Aorta (tissue), 5 donors: ENCODE data around the gene MCM3. TPM values are rescaled to one million over a fixed set of nuclear protein-coding genes. Genes with fewer than 3 reads are reported as not detected.

Experiments
- ATAC-seq: fragments of 200-7000 bp; cut with Tn5 transposase; one replicate; pipeline ENCODE4 v1.9.1; 2022; ENCODE audit warnings: moderate library complexity; ENCODE audit not compliant: low FRiP score
- DNase-seq, 2 donors: peaks; one replicate each; pipeline ENCODE4 v3.0.0-alpha.2; 2020
- H3K27ac ChIP-seq, 2 donors: one replicate each; pipeline ENCODE4 v1.5.1; 2013; ENCODE audit warnings: low read length in 2 of 2, mild to moderate bottlenecking in 2 of 2, moderate library complexity in 2 of 2, control low read depth in 1 of 2, inconsistent platforms in 1 of 2, low read depth in 1 of 2
- H3K27me3 ChIP-seq, 2 donors: one replicate each; pipeline ENCODE4 v1.6.1; 2013; ENCODE audit warnings: control low read depth in 1 of 2, low read length in 1 of 2, mild to moderate bottlenecking in 1 of 2, moderate library complexity in 1 of 2; ENCODE audit not compliant: insufficient read depth in 2 of 2, control insufficient read depth in 1 of 2
- H3K36me3 ChIP-seq, 2 donors: one replicate each; pipeline ENCODE4 v1.6.1; 2013; ENCODE audit warnings: control low read depth in 1 of 2, low read length in 1 of 2, mild to moderate bottlenecking in 1 of 2; ENCODE audit not compliant: insufficient read depth in 2 of 2, control insufficient read depth in 1 of 2
- H3K4me1 ChIP-seq, 2 donors: one replicate each; pipeline ENCODE4 v1.6.1; 2013; ENCODE audit warnings: low read length in 2 of 2, control low read depth in 1 of 2, mild to moderate bottlenecking in 1 of 2, moderate library complexity in 1 of 2; ENCODE audit not compliant: insufficient read depth in 2 of 2, control insufficient read depth in 1 of 2
- H3K4me3 ChIP-seq, 2 donors: one replicate each; pipeline ENCODE4 v1.5.1; 2013; ENCODE audit warnings: low read length in 2 of 2, control low read depth in 1 of 2, mild to moderate bottlenecking in 1 of 2
- H3K9me3 ChIP-seq: one replicate; pipeline ENCODE4 v1.6.1; 2013; ENCODE audit warnings: mild to moderate bottlenecking, low read length; ENCODE audit not compliant: control insufficient read depth
- WGBS, 2 donors: extraction: QIAGEN DNeasy Blood & Tissue Kit; methylation state at CpG; one replicate each; pipeline ENCODE4 v1.1.7; 2013; 5-methylcytosine and 5-hydroxymethylcytosine counted together
- intact Hi-C, 2 donors: fragments of 100-400 bp; cut with DNase I; formaldehyde crosslinking; loops; one replicate each; pipeline versions ENCODE4 v1.14.2 to v1.15.0; 2022
- polyA plus RNA-seq, 2 donors: library from polyadenylated mRNA; stranded (reverse); fragments of 200-250 nt; gene quantifications; one replicate each; pipeline ENCODE4 v1.2.3, GENCODE V29; 2013
- total RNA-seq, 2 donors: library from RNA; stranded (reverse); fragmentation: NEBNext Ultra II Directional; extraction: Animal tissue kit (Norgen Biotek cat#: 25700); gene quantifications; one replicate each; pipeline ENCODE4 v1.2.1, GENCODE V29; 2021
- donor health status: healthy with polysubstance abuse.
- donor health status: Bipolar disorder and iron deficiency.
- donor health status: DM: no; HTN: no; CAD: no.
- donor health status: DM: no; HTN: no; CAD: no.
- donor health status: DM: yes; HTN: yes; CAD: no.

MCM3 gene
- total and polyA plus RNA-seq, 4 donors, result 11.6 to 30.5 (median 23.0) TPM

GRCh38 chr6:52230685-52231084 lies 53.9 kb downstream of the MCM3 start:
- H3K4me1 ChIP-seq, result no peaks in the 10 kb centered on the region
- H3K9me3 ChIP-seq, result peaks cover 2% of the 10 kb centered on the region
- DNase-seq (no peak), ATAC-seq (no peak)
- H3K27ac ChIP-seq, result no peak overlapping the region
- intact Hi-C loops, result loop anchor here in 1 of 2 donors (10.0 kb wide), 1 partner anchor 126 kb away; no protein-coding TSS in a partner anchor
- WGBS, 2 donors, result 89 to 93% methylated on average over 1 of the region's 1 CpG
- no peak overlapping the region for H3K4me3 ChIP-seq
- no peaks in the 10 kb centered on the region for H3K36me3 ChIP-seq
- peaks cover 0 to 2% of the 10 kb centered on the region in 2 donors for H3K27me3 ChIP-seq

DNA sequence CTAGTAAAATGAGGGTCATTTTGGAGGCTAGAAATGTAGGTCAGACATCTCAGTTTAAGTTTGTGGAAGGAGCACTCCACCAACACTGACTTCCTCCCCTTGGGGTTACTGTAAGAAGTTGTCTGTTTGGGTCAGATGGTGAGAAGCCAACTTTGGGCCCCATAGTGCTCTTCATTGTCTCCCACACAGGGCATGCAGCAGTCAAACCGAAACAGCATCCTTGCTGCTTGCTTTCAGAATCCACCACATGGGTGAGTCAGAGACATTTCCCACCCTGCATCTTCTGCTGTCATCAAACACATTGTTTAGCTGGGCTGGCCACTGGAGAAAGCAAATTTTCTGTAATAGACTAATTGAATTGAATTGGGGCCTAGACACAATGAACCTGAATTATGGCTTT lies 57.0 kb downstream of the MCM3 start:
- peaks cover 0 to 2% of the 10 kb centered on the region in 2 donors for H3K27me3 ChIP-seq
- no peak for ATAC-seq
- H3K36me3 ChIP-seq, result no peaks in the 10 kb centered on the region
- H3K9me3 ChIP-seq, result peaks cover 2% of the 10 kb centered on the region
- WGBS, 2 donors, result 74 to 84% methylated on average over 1 of the region's 1 CpG
- intact Hi-C loops, result loop anchor here in 1 of 2 donors (10.0 kb wide), 1 partner anchor 123 kb away; no protein-coding TSS in a partner anchor
- H3K4me3 ChIP-seq, result no peak overlapping the region
- no peak for DNase-seq
- no peaks in the 10 kb centered on the region for H3K4me1 ChIP-seq
- H3K27ac ChIP-seq, result no peak overlapping the region

- ATAC-seq, result no peak
- 36 to 50% methylated on average over 3 of the region's 3 CpGs for WGBS, 2 donors
- H3K36me3 ChIP-seq, result no peaks in the 10 kb centered on the region
- peaks cover 1% of the 10 kb centered on the region for H3K9me3 ChIP-seq
- H3K4me1 ChIP-seq, result no peaks in the 10 kb centered on the region
- peaks cover 0 to 1% of the 10 kb centered on the region in 2 donors for H3K27me3 ChIP-seq
- H3K4me3 ChIP-seq, result no peak overlapping the region
- DNase-seq, result no peak
- intact Hi-C loops, result loop anchor here in 1 of 2 donors (10.0 kb wide), 1 partner anchor 117 kb away; no protein-coding TSS in a partner anchor
- no peak overlapping the region for H3K27ac ChIP-seq
Observed at GRCh38 chr6:52221302-52221701, 63.2 kb downstream of the MCM3 start.

DNA sequence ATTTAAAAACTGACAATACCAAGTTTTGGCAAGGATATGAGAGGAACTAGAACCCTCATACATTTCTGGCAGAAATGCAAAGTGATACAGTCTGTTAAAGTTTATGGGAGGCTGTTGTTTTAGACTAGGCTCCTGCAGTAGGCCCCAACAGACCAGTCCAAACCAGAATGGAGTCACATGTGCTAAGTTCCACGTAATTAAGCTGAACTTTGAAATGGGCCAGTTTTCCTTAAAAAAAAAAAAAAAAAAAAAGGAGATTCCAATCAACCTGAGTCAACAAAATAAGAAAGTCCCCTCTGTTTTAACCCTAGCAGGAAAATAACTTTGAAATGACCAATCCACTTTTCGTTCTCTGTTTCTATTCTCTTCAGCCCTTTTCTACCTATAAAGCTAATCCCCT lies 66.8 kb downstream of the MCM3 start:
- Histone ChIP-seq H3K9me3 (peaks cover 1% of the 10 kb centered on the region), H3K36me3 (no peaks in the 10 kb centered on the region), H3K4me1 (no peaks in the 10 kb centered on the region), H3K4me3 (no peak overlapping the region), H3K27ac (no peak overlapping the region), H3K27me3 (peaks cover 0 to 1% of the 10 kb centered on the region in 2 donors)
- WGBS, 2 donors, result 66 to 80% methylated on average over 2 of the region's 2 CpGs
- ATAC-seq (no peak), DNase-seq (no peak)
- intact Hi-C loops, result no loop called here

GRCh38 chr6:52216932-52217575 lies 67.5 kb downstream of the MCM3 start:
- peaks cover 0 to 1% of the 10 kb centered on the region in 2 donors for H3K27me3 ChIP-seq
- no peak for ATAC-seq
- peaks cover 1% of the 10 kb centered on the region for H3K9me3 ChIP-seq
- 88 to 92% methylated on average over 5 of the region's 5 CpGs for WGBS, 2 donors
- no peaks in the 10 kb centered on the region for H3K4me1 ChIP-seq
- intact Hi-C loops, result no loop called here
- no peak for DNase-seq
- no peak overlapping the region for H3K27ac ChIP-seq
- H3K36me3 ChIP-seq, result no peaks in the 10 kb centered on the region
- H3K4me3 ChIP-seq, result no peak overlapping the region

- H3K9me3 ChIP-seq, result peaks cover 1% of the 10 kb centered on the region
Observed at GRCh38 chr6:52215787-52216186, 68.8 kb downstream of the MCM3 start.

More at GRCh38 chr6:52215787-52216186, 68.8 kb downstream of the MCM3 start:
- Histone ChIP-seq H3K27ac (no peak overlapping the region), H3K4me1 (no peaks in the 10 kb centered on the region), H3K4me3 (no peak overlapping the region), H3K27me3 (peaks cover 0 to 1% of the 10 kb centered on the region in 2 donors), H3K36me3 (no peaks in the 10 kb centered on the region)
- intact Hi-C loops, result no loop called here
- DNase-seq (no peak), ATAC-seq (no peak)

Other genes starting within 250 kb of the MCM3 start
- under 1 TPM in 1 of 2 donors, not detected in 1; 0.06 TPM for gene PKHD1, start 197.1 kb downstream of the MCM3 start, total RNA-seq
- not detected for gene PKHD1, start 197.1 kb downstream of the MCM3 start, polyA plus RNA-seq
- gene IL17A, start 98.4 kb downstream of the MCM3 start, total RNA-seq, result not detected
- not detected for gene IL17A, start 98.4 kb downstream of the MCM3 start, polyA plus RNA-seq
- gene IL17F, start 40.2 kb downstream of the MCM3 start, total RNA-seq, result not detected
- gene IL17F, start 40.2 kb downstream of the MCM3 start, polyA plus RNA-seq, result not detected
- gene PAQR8, start 77.4 kb upstream of the MCM3 start, total RNA-seq, result 1 to 10 TPM; 2.5 to 6.5 TPM
- gene PAQR8, start 77.4 kb upstream of the MCM3 start, polyA plus RNA-seq, result 1 to 10 TPM; 1.7 to 4.8 TPM
- 10 to 100 TPM; 13.2 to 29.0 TPM for gene EFHC1, start 135.6 kb upstream of the MCM3 start, total RNA-seq
- 10 to 100 TPM in 1 of 2 donors, 1 to 10 TPM in 1; 3.0 to 51.5 TPM for gene EFHC1, start 135.6 kb upstream of the MCM3 start, polyA plus RNA-seq